Right renal pelvis (tissue), 4 donors: ENCODE results near the gene HNRNPL. TPM values are rescaled to one million over a fixed set of nuclear protein-coding genes. Genes with fewer than 3 reads are reported as not detected.

Experiments used
- polyA plus RNA-seq, 4 donors: library from polyadenylated mRNA; unstranded; fragments of 120-200 nt; gene quantifications; one replicate each; pipeline ENCODE4 v1.2.1, GENCODE V29; 2013; ENCODE audit not compliant: insufficient read length in 4 of 4

The HNRNPL gene
- polyA plus RNA-seq, 4 donors = 471 to 524 (median 503) TPM

Other genes starting within 250 kb of the HNRNPL start
- 1 to 10 TPM; 2.5 to 4.1 (median 3.5) TPM for gene MAP4K1, start 232.0 kb downstream of the HNRNPL start, polyA plus RNA-seq
- 100 to 1,000 TPM; 307 to 353 (median 328) TPM for gene EIF3K, start 230.8 kb downstream of the HNRNPL start, polyA plus RNA-seq
- gene ACTN4, start 202.3 kb downstream of the HNRNPL start, polyA plus RNA-seq = 100 to 1,000 TPM; 664 to 751 (median 665) TPM
- gene CAPN12, start 105.5 kb downstream of the HNRNPL start, polyA plus RNA-seq = 1 to 10 TPM; 3.3 to 7.6 (median 6.2) TPM
- 1 to 10 TPM in 1 of 4 donors, under 1 TPM in 3; 0.29 to 1.2 (median 0.71) TPM for gene LGALS7, start 76.5 kb downstream of the HNRNPL start, polyA plus RNA-seq
- gene LGALS7B, start 60.8 kb downstream of the HNRNPL start, polyA plus RNA-seq = 1 to 10 TPM in 2 of 4 donors, under 1 TPM in 1, not detected in 1; 0.80 to 2.6 (median 2.1) TPM
- gene LGALS4, start 37.0 kb downstream of the HNRNPL start, polyA plus RNA-seq = 1 to 10 TPM; 1.1 to 2.1 (median 1.5) TPM
- gene ECH1, start 18.2 kb downstream of the HNRNPL start, polyA plus RNA-seq = 100 to 1,000 TPM; 136 to 179 (median 139) TPM
- 1 to 10 TPM; 7.5 to 9.9 (median 8.9) TPM for gene RINL, start 28.3 kb upstream of the HNRNPL start, polyA plus RNA-seq
- gene SIRT2, start 49.6 kb upstream of the HNRNPL start, polyA plus RNA-seq = 10 to 100 TPM; 42.0 to 46.0 (median 43.1) TPM
- 10 to 100 TPM in 1 of 4 donors, 1 to 10 TPM in 3; 8.1 to 11.6 (median 8.8) TPM for gene NFKBIB, start 50.0 kb upstream of the HNRNPL start, polyA plus RNA-seq
- gene CCER2, start 62.2 kb upstream of the HNRNPL start, polyA plus RNA-seq = under 1 TPM; 0.38 to 0.65 (median 0.55) TPM
- 10 to 100 TPM; 35.3 to 52.0 (median 41.6) TPM for gene SARS2, start 80.8 kb upstream of the HNRNPL start, polyA plus RNA-seq
- 10 to 100 TPM; 19.8 to 31.7 (median 23.5) TPM for gene MRPS12, start 81.0 kb upstream of the HNRNPL start, polyA plus RNA-seq
- 10 to 100 TPM; 60.5 to 76.1 (median 65.7) TPM for gene FBXO17, start 125.8 kb upstream of the HNRNPL start, polyA plus RNA-seq
- 1 to 10 TPM; 6.0 to 8.7 (median 7.2) TPM for gene FBXO27, start 182.6 kb upstream of the HNRNPL start, polyA plus RNA-seq
- gene ACP7, start 234.4 kb upstream of the HNRNPL start, polyA plus RNA-seq = under 1 TPM; 0.27 to 0.65 (median 0.50) TPM